ENCODE data around the gene PDLIM1.

- TF ChIP-seq EP300 (IDR thresholded peaks at IDR 0.05) (no peak), CTCF (IDR thresholded peaks at IDR 0.05) (no peak)
Observed at GRCh38 chr10:95244152-95244551, 46.7 kb downstream of the PDLIM1 start.

Data from tibial nerve (tissue), 4 donors.